ENCODE measurements around the gene CRHBP. TPM values are rescaled to one million over a fixed set of nuclear protein-coding genes. Genes with fewer than 3 reads are reported as not detected.
"Not testable (repeated sequence)": the region's sequence is repeated elsewhere in the genome, so short reads cannot be mapped to it uniquely, and the experiment has no call there.

CRHBP gene
- total RNA-seq = 7.3 TPM

- DNase-seq (ENCODE audit: low spot score in 2 of 2) (no peak), FAIRE-seq (no peak)
Observed at GRCh38 chr5:76952795-76953536, at the start of gene CRHBP. CRHBP (plus strand) TSS chr5:76953045; CDS start chr5:76953135, 90 bp downstream.

GRCh38 chr5:76908166-76908565 lies 44.7 kb upstream of the CRHBP start:
- no peak for DNase-seq (ENCODE audit: low spot score in 2 of 2)
- no peak for FAIRE-seq

- not testable (repeated sequence) for DNase-seq (ENCODE audit: low spot score in 2 of 2); FAIRE-seq
Observed at GRCh38 chr5:76910344-76910933, 42.4 kb upstream of the CRHBP start.

GRCh38 chr5:76914671-76915070 lies 38.2 kb upstream of the CRHBP start:
- not testable (repeated sequence) for DNase-seq (ENCODE audit: low spot score in 2 of 2); FAIRE-seq

GRCh38 chr5:76918539-76918938 lies 34.3 kb upstream of the CRHBP start:
- DNase-seq (ENCODE audit: low spot score in 2 of 2) (no peak), FAIRE-seq (no peak)

- no peak for FAIRE-seq
- DNase-seq (ENCODE audit: low spot score in 2 of 2) = no peak
Observed at GRCh38 chr5:76920491-76920890, 32.4 kb upstream of the CRHBP start.

- DNase-seq (ENCODE audit: low spot score in 2 of 2) = no peak
- FAIRE-seq = no peak
Observed at GRCh38 chr5:76926329-76927105, 26.3 kb upstream of the CRHBP start.

- FAIRE-seq = no peak
- DNase-seq (ENCODE audit: low spot score in 2 of 2) = no peak
Observed at GRCh38 chr5:76927961-76928360, 24.9 kb upstream of the CRHBP start.

- no peak for DNase-seq (ENCODE audit: low spot score in 2 of 2)
- FAIRE-seq = no peak
Observed at GRCh38 chr5:76930083-76930482, 22.8 kb upstream of the CRHBP start.

GRCh38 chr5:76938177-76938576 lies 14.7 kb upstream of the CRHBP start:
- FAIRE-seq = no peak
- no peak for DNase-seq (ENCODE audit: low spot score in 2 of 2)

GRCh38 chr5:76941000-76941399 lies 11.8 kb upstream of the CRHBP start:
- DNase-seq (ENCODE audit: low spot score in 2 of 2) (no peak), FAIRE-seq (no peak)

- no peak for DNase-seq (ENCODE audit: low spot score in 2 of 2)
- no peak for FAIRE-seq
Observed at GRCh38 chr5:76941442-76941841, 11.4 kb upstream of the CRHBP start.

GRCh38 chr5:76942581-76942980 lies 10.3 kb upstream of the CRHBP start:
- DNase-seq (ENCODE audit: low spot score in 2 of 2) (no peak), FAIRE-seq (no peak)

GRCh38 chr5:76943006-76943405 lies 9.8 kb upstream of the CRHBP start:
- no peak for DNase-seq (ENCODE audit: low spot score in 2 of 2)
- no peak for FAIRE-seq

GRCh38 chr5:76944638-76945037 lies 8.2 kb upstream of the CRHBP start:
- no peak for FAIRE-seq
- no peak for DNase-seq (ENCODE audit: low spot score in 2 of 2)

GRCh38 chr5:76945238-76945637 lies 7.6 kb upstream of the CRHBP start:
- FAIRE-seq; DNase-seq (ENCODE audit: low spot score in 2 of 2): not testable (repeated sequence)

- DNase-seq (ENCODE audit: low spot score in 2 of 2) = no peak
- FAIRE-seq = no peak
Observed at GRCh38 chr5:76946090-76946489, 6.8 kb upstream of the CRHBP start.

GRCh38 chr5:76947082-76947503 lies 5.8 kb upstream of the CRHBP start:
- no peak for FAIRE-seq

GRCh38 chr5:76953551-76954382 lies 922 bp downstream of the CRHBP start:
- DNase-seq (ENCODE audit: low spot score in 2 of 2) (peak; percentile 29 to 33), FAIRE-seq (no peak)

More at GRCh38 chr5:76947082-76947503, 5.8 kb upstream of the CRHBP start:
- DNase-seq (ENCODE audit: low spot score in 2 of 2) = no peak

- FAIRE-seq (no peak), DNase-seq (ENCODE audit: low spot score in 2 of 2) (peak in 1 of 2 donors; percentile 21)
Observed at GRCh38 chr5:76954383-76954763, 1.5 kb downstream of the CRHBP start.

Measured in frontal cortex (tissue), 4 donors.